DMS 273 (cell line): Measurements from ENCODE around the gene GINS2.

Experiments
- DNase-seq: peaks from one replicate; lab custom pipeline; 2025; ENCODE audit not compliant: unreplicated experiment; lab: John Stamatoyannopoulos, UW

The GINS2 gene

GRCh38 chr16:85668676-85669424, 19.9 kb downstream of the GINS2 start:
- DNase-seq, result no peak

GRCh38 chr16:85667841-85668413, 20.8 kb downstream of the GINS2 start:
- DNase-seq, result no peak

- no peak for DNase-seq
Observed at GRCh38 chr16:85667261-85667660, 21.5 kb downstream of the GINS2 start.

GRCh38 chr16:85665929-85666328, 22.8 kb downstream of the GINS2 start:
- DNase-seq, result no peak

- DNase-seq, result no peak
Observed at GRCh38 chr16:85665373-85665740, 23.4 kb downstream of the GINS2 start.

- no peak for DNase-seq
Observed at GRCh38 chr16:85664580-85665372, 24.0 kb downstream of the GINS2 start.

- DNase-seq, result peak; percentile 88
Observed at GRCh38 chr16:85663891-85664321, 24.8 kb downstream of the GINS2 start.

GRCh38 chr16:85662976-85663830, 25.6 kb downstream of the GINS2 start:
- DNase-seq, result no peak

- DNase-seq, result no peak
Observed at GRCh38 chr16:85662482-85662812, 26.3 kb downstream of the GINS2 start.

GRCh38 chr16:85661740-85662481, 26.8 kb downstream of the GINS2 start:
- no peak for DNase-seq

- no peak for DNase-seq
Observed at GRCh38 chr16:85660843-85661739, 27.7 kb downstream of the GINS2 start.

GRCh38 chr16:85659805-85660511, 28.8 kb downstream of the GINS2 start:
- peak; percentile 79 for DNase-seq

- DNase-seq, result no peak
Observed at GRCh38 chr16:85659336-85659735, 29.4 kb downstream of the GINS2 start.

- DNase-seq, result no peak
Observed at GRCh38 chr16:85658504-85659326, 30.0 kb downstream of the GINS2 start.

GRCh38 chr16:85657996-85658395, 30.8 kb downstream of the GINS2 start:
- DNase-seq, result no peak

GRCh38 chr16:85657267-85657650, 31.5 kb downstream of the GINS2 start:
- no peak for DNase-seq

GRCh38 chr16:85656351-85657266, 32.1 kb downstream of the GINS2 start:
- no peak for DNase-seq
